BLaER1 (cell line): ENCODE results near the gene PLIN5.

ENCODE experiments used
- H3K27ac ChIP-seq: shearing (Covaris generic); formaldehyde crosslinking; 2 replicates; pipeline ENCODE4 v1.8.1; 2022
- H3K27me3 ChIP-seq: shearing (Covaris generic); formaldehyde crosslinking; 2 replicates; pipeline ENCODE4 v1.8.1; 2022
- H3K36me3 ChIP-seq: shearing (Covaris generic); formaldehyde crosslinking; 2 replicates; pipeline ENCODE4 v1.8.1; 2022
- H3K4me1 ChIP-seq: shearing (Covaris generic); formaldehyde crosslinking; 2 replicates; pipeline ENCODE4 v1.8.1; 2022
- H3K4me2 ChIP-seq: shearing (Covaris generic); formaldehyde crosslinking; 2 replicates; pipeline ENCODE4 v1.8.1; 2022
- H3K4me3 ChIP-seq: shearing (Covaris generic); formaldehyde crosslinking; 2 replicates; pipeline ENCODE4 v1.8.1; 2022
- H3K9ac ChIP-seq: shearing (Covaris generic); formaldehyde crosslinking; 2 replicates; pipeline ENCODE4 v1.8.1; 2022
- H3K9me3 ChIP-seq: shearing (Covaris generic); formaldehyde crosslinking; 2 replicates; pipeline ENCODE4 v1.8.1; 2022
- H4K20me1 ChIP-seq: shearing (Covaris generic); formaldehyde crosslinking; 2 replicates; pipeline ENCODE4 v1.8.1; 2022
- Cebpa-rat ChIP-seq: shearing (Covaris generic); IDR thresholded peaks from 2 replicates; pipeline ENCODE4 v1.8.1; 2022

PLIN5 gene

GRCh38 chr19:4493104-4493928 is 41.7 kb downstream of the PLIN5 start:
- Histone ChIP-seq H3K4me2 (no peak overlapping the region), H3K27ac (no peak overlapping the region), H3K4me3 (no peak overlapping the region), H3K36me3 (peaks cover 97% of the 10 kb centered on the region), H4K20me1 (peaks cover 16% of the 10 kb centered on the region; the same call in 1 of the 2 replicates), H3K27me3 (no peaks in the 10 kb centered on the region), H3K4me1 (no peaks in the 10 kb centered on the region), H3K9me3 (no peaks in the 10 kb centered on the region), H3K9ac (no peak overlapping the region)
- no peak for TF ChIP-seq Cebpa-rat

- Histone ChIP-seq H3K9me3 (no peaks in the 10 kb centered on the region), H3K4me2 (no peak overlapping the region), H3K4me1 (no peaks in the 10 kb centered on the region), H3K9ac (no peak overlapping the region), H3K4me3 (no peak overlapping the region), H3K27me3 (no peaks in the 10 kb centered on the region), H3K27ac (no peak overlapping the region), H4K20me1 (peaks cover 18% of the 10 kb centered on the region; the same call in 1 of the 2 replicates), H3K36me3 (peaks cover 97% of the 10 kb centered on the region)
- TF ChIP-seq Cebpa-rat: no peak
Measured at GRCh38 chr19:4492337-4493103, 42.5 kb downstream of the PLIN5 start.

GRCh38 chr19:4491446-4491845 is 43.6 kb downstream of the PLIN5 start:
- Histone ChIP-seq H3K27me3 (no peaks in the 10 kb centered on the region), H3K36me3 (peaks cover 97% of the 10 kb centered on the region)

DNA sequence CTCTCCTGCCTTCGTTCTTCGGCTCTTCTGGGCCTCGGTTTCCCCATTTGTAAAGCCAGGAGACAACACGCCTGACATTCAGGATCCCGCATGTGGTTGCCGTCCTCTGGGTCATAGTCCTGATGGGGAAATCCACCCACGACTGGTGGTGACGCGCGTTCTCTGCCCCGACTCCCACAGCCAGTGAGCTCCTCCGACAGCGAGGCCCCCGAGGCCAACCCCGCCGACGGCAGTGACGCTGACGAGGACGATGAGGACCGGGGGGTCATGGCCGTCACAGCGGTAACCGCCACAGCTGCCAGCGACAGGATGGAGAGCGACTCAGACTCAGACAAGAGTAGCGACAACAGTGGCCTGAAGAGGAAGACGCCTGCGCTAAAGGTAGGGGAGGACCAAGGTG is 46.5 kb downstream of the PLIN5 start:
- no peak for TF ChIP-seq Cebpa-rat
- Histone ChIP-seq H4K20me1 (peaks cover 9% of the 10 kb centered on the region; the same call in 1 of the 2 replicates), H3K36me3 (peaks cover 87% of the 10 kb centered on the region), H3K27ac (no peak overlapping the region), H3K9ac (no peak overlapping the region), H3K4me3 (no peak overlapping the region), H3K4me1 (no peaks in the 10 kb centered on the region), H3K9me3 (no peaks in the 10 kb centered on the region), H3K27me3 (no peaks in the 10 kb centered on the region), H3K4me2 (no peak overlapping the region)

More at GRCh38 chr19:4491446-4491845, 43.6 kb downstream of the PLIN5 start:
- TF ChIP-seq Cebpa-rat: no peak
- Histone ChIP-seq H3K9ac (no peak overlapping the region), H3K4me1 (no peaks in the 10 kb centered on the region), H3K9me3 (no peaks in the 10 kb centered on the region), H3K4me2 (no peak overlapping the region), H4K20me1 (peaks cover 23% of the 10 kb centered on the region; the same call in 1 of the 2 replicates), H3K27ac (no peak overlapping the region), H3K4me3 (no peak overlapping the region)

GRCh38 chr19:4487572-4487971 is 47.5 kb downstream of the PLIN5 start:
- H3K4me2 ChIP-seq: no peak overlapping the region
- peaks cover 87% of the 10 kb centered on the region for H3K36me3 ChIP-seq
- no peaks in the 10 kb centered on the region for H3K9me3 ChIP-seq
- TF ChIP-seq Cebpa-rat: no peak
- peaks cover 17% of the 10 kb centered on the region for H4K20me1 ChIP-seq
- H3K27me3 ChIP-seq: no peaks in the 10 kb centered on the region
- no peaks in the 10 kb centered on the region for H3K4me1 ChIP-seq
- H3K4me3 ChIP-seq: no peak overlapping the region
- no peak overlapping the region for H3K27ac ChIP-seq
- H3K9ac ChIP-seq: no peak overlapping the region

GRCh38 chr19:4483385-4483784 is 51.6 kb downstream of the PLIN5 start:
- Histone ChIP-seq H3K9ac (no peak overlapping the region), H3K36me3 (peaks cover 88% of the 10 kb centered on the region), H3K9me3 (no peaks in the 10 kb centered on the region), H3K27ac (no peak overlapping the region), H3K4me1 (no peaks in the 10 kb centered on the region), H3K4me3 (no peak overlapping the region), H3K27me3 (no peaks in the 10 kb centered on the region), H3K4me2 (no peak overlapping the region), H4K20me1 (peaks cover 35% of the 10 kb centered on the region)
- no peak for TF ChIP-seq Cebpa-rat

DNA sequence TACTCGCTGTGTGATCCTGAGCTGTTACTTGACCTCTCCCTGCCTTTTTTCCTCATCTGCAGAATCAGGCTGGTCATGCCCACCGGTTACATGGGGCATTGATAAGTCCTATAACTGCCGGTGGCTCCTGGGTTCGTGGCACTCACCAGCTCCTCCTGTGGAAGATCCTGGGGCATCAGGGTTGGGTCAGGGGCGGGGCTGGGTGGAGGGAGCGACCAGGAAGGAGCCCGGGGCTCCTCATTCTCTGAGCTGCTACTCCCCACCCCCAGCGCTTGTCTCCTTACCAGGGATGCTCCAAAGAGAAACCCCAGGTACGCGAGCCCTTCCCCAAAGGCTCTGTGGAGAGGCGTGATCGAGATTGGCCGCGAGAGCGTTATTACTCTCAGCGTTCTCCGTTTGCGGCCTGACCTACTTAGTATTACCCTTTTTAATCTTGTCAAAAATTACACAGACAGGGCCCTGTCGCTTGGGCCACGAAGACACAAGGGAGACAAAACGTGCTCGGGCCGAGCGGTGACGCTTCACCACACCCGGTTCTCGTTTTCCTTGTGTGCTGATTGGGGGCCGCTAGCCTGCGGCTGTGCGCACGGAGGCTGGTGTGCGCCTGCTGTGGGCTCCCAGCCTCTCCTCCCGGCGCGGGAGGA is 52.2 kb downstream of the PLIN5 start:
- no peak for TF ChIP-seq Cebpa-rat
- H3K27ac ChIP-seq: no peak overlapping the region
- H3K36me3 ChIP-seq: peaks cover 88% of the 10 kb centered on the region
- H3K4me3 ChIP-seq: no peak overlapping the region
- no peaks in the 10 kb centered on the region for H3K27me3 ChIP-seq
- no peak overlapping the region for H3K4me2 ChIP-seq
- H3K9me3 ChIP-seq: no peaks in the 10 kb centered on the region
- no peak overlapping the region for H3K9ac ChIP-seq
- no peaks in the 10 kb centered on the region for H3K4me1 ChIP-seq
- H4K20me1 ChIP-seq: peaks cover 35% of the 10 kb centered on the region

- peaks cover 44% of the 10 kb centered on the region for H4K20me1 ChIP-seq
- peaks cover 69% of the 10 kb centered on the region for H3K36me3 ChIP-seq
- no peak overlapping the region for H3K4me2 ChIP-seq
- TF ChIP-seq Cebpa-rat: no peak
- H3K27ac ChIP-seq: no peak overlapping the region
- no peak overlapping the region for H3K9ac ChIP-seq
- H3K27me3 ChIP-seq: no peaks in the 10 kb centered on the region
- H3K4me3 ChIP-seq: no peak overlapping the region
- H3K9me3 ChIP-seq: no peaks in the 10 kb centered on the region
- H3K4me1 ChIP-seq: peaks cover 25% of the 10 kb centered on the region
Measured at GRCh38 chr19:4477034-4477801, 57.8 kb downstream of the PLIN5 start.

DNA sequence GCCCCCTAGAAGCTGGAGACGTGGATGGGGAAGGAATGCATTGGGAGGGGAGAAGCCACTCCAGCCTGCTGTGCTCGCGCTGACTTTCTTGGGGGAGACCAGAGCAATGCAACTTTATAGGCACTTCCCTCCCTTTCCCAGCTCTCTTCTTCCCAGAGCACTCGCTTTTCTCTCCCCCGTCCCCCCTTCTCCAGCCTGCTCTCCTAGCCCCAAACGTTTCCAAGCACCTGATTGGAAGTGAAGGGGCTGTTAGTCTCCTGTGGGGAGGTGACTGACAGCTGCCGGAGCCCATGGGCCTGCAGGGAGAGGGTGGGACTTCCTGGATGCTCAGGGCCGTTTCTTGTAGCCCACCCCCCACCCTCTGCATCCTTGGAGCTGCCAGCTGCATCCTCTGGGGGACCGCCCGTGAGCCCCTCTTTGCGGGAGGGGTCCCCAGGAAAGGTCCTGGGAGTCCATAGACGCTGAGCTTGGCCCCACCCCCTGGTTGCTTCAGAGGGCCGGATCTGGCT is 60.5 kb downstream of the PLIN5 start:
- Histone ChIP-seq H3K36me3 (peaks cover 44% of the 10 kb centered on the region), H3K4me3 (peak overlapping the region; percentile 96), H3K4me2 (peak overlapping the region; percentile 100)

More for the DNA sequence above, 60.5 kb downstream of the PLIN5 start:
- peak overlapping the region; percentile 68 for H3K27ac ChIP-seq
- no peaks in the 10 kb centered on the region for H3K27me3 ChIP-seq
- TF ChIP-seq Cebpa-rat: no peak
- H3K9ac ChIP-seq: peak overlapping the region; percentile 95
- H3K9me3 ChIP-seq: no peaks in the 10 kb centered on the region
- peaks cover 30% of the 10 kb centered on the region for H4K20me1 ChIP-seq
- peaks cover 35% of the 10 kb centered on the region for H3K4me1 ChIP-seq
